Natural killer cell (primary cell): ENCODE results near the gene CSHL1. TPM values are rescaled to one million over a fixed set of nuclear protein-coding genes. Genes with fewer than 3 reads are reported as not detected.
"Not testable (repeated sequence)": the region's sequence is repeated elsewhere in the genome, so short reads cannot be mapped to it uniquely, and the experiment has no call there.

Source experiments
- ATAC-seq, 3 donors: fragments of 150-1000 bp in 2 of 3; fragments of 200-7000 bp in 1 of 3; cut with Tn5 transposase; 1 replicate in 1 of 3; 2 replicates in 2 of 3; pipeline ENCODE4 v1.10.0; 2021; ENCODE audit warnings: mild to moderate bottlenecking in 2 of 3, moderate library complexity in 2 of 3
- DNase-seq, 2 donors: peaks; one replicate each; pipeline versions ENCODE4 v3.0.0 to v3.0.0-alpha.2; 2013 to 2021; ENCODE audit warnings: mixed read lengths in 1 of 2
- H3K27ac ChIP-seq: one replicate; pipeline ENCODE4 v1.5.1; 2013; ENCODE audit warnings: mild to moderate bottlenecking, low read length
- H3K27me3 ChIP-seq: one replicate; pipeline ENCODE4 v1.6.1; 2013; ENCODE audit warnings: low read length; ENCODE audit not compliant: control insufficient read depth, insufficient read depth
- H3K36me3 ChIP-seq: one replicate; pipeline ENCODE4 v1.6.1; 2013; ENCODE audit warnings: low read length; ENCODE audit not compliant: control insufficient read depth, insufficient read depth
- H3K4me1 ChIP-seq: one replicate; pipeline ENCODE4 v1.6.1; 2013; ENCODE audit warnings: low read length; ENCODE audit not compliant: control insufficient read depth, insufficient read depth
- H3K4me3 ChIP-seq: one replicate; pipeline ENCODE4 v1.5.1; 2013; ENCODE audit warnings: low read length
- H3K9me3 ChIP-seq: one replicate; pipeline ENCODE4 v1.6.1; 2013; ENCODE audit warnings: low read length; ENCODE audit not compliant: control insufficient read depth, insufficient read depth
- H3K27ac Mint-ChIP-seq, 2 donors: one replicate each; pipeline ENCODE4 v1.8.0; 2022; ENCODE audit warnings: mild to moderate bottlenecking in 2 of 2, mixed read lengths in 2 of 2, moderate library complexity in 1 of 2
- H3K27me3 Mint-ChIP-seq, 2 donors: one replicate each; pipeline ENCODE4 v1.8.0; 2022; ENCODE audit warnings: low read depth in 2 of 2, mixed read lengths in 2 of 2
- H3K36me3 Mint-ChIP-seq: one replicate; pipeline ENCODE4 v1.8.0; 2022; ENCODE audit warnings: mixed read lengths
- H3K4me1 Mint-ChIP-seq, 2 donors: one replicate each; pipeline ENCODE4 v1.8.0; 2022; ENCODE audit warnings: mixed read lengths in 2 of 2
- H3K4me3 Mint-ChIP-seq: one replicate; pipeline ENCODE4 v1.8.0; 2022; ENCODE audit warnings: mild to moderate bottlenecking, moderate library complexity, mixed read lengths
- H3K9me3 Mint-ChIP-seq, 2 donors: one replicate each; pipeline ENCODE4 v1.8.0; 2022; ENCODE audit warnings: mixed read lengths in 2 of 2
- WGBS: methylation state at CpG from one replicate; pipeline ENCODE4 v1.1.7; 2013; ENCODE audit warnings: missing lambda C conversion rate; ENCODE audit not compliant: insufficient coverage; 5-methylcytosine and 5-hydroxymethylcytosine counted together
- intact Hi-C: fragments of 100-400 bp; cut with micrococcal nuclease; formaldehyde crosslinking; loops from one replicate; pipeline ENCODE4 v1.14.2; 2022
- total RNA-seq, 4 donors: library from RNA; stranded (reverse); fragments of 120-200 nt in 1 of 4; gene quantifications; one replicate each; pipeline versions ENCODE4 v1.2.3 to v1.2.4, GENCODE V29; 2013 to 2022
- TF ChIP-seq, protein P1 (sequence below): fragments of 200-600 bp; IDR thresholded peaks from one replicate; pipeline ENCODE4 v1.8.0; 2022; ENCODE audit warnings: antibody characterized with exemption

CSHL1 gene
- total RNA-seq, 3 donors from 2014 or later (not counting 1 experiment from before 2014, with no cell fraction given): not detected

GRCh38 chr17:63910096-63910495, 962 bp downstream of the CSHL1 start:
- no peak overlapping the region for H3K27ac ChIP-seq
- no peak overlapping the region for H3K4me3 ChIP-seq
- ATAC-seq (no peak), DNase-seq (no peak)
- TF ChIP-seq, protein P1, sequence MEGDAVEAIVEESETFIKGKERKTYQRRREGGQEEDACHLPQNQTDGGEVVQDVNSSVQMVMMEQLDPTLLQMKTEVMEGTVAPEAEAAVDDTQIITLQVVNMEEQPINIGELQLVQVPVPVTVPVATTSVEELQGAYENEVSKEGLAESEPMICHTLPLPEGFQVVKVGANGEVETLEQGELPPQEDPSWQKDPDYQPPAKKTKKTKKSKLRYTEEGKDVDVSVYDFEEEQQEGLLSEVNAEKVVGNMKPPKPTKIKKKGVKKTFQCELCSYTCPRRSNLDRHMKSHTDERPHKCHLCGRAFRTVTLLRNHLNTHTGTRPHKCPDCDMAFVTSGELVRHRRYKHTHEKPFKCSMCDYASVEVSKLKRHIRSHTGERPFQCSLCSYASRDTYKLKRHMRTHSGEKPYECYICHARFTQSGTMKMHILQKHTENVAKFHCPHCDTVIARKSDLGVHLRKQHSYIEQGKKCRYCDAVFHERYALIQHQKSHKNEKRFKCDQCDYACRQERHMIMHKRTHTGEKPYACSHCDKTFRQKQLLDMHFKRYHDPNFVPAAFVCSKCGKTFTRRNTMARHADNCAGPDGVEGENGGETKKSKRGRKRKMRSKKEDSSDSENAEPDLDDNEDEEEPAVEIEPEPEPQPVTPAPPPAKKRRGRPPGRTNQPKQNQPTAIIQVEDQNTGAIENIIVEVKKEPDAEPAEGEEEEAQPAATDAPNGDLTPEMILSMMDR: no peak
- no peaks in the 10 kb centered on the region for H3K27me3 ChIP-seq
- no peaks in the 10 kb centered on the region for H3K9me3 ChIP-seq
- Mint-ChIP-seq H3K27ac (no peak overlapping the region), H3K4me3 (no peak overlapping the region), H3K36me3 (no peaks in the 10 kb centered on the region), H3K9me3 (no peaks in the 10 kb centered on the region), H3K27me3 (peaks cover 0 to 5% of the 10 kb centered on the region in 2 donors), H3K4me1 (peaks cover 5% of the 10 kb centered on the region in 2 donors)
- 89% methylated on average over 14 of the region's 14 CpGs for WGBS
- peaks cover 4% of the 10 kb centered on the region for H3K4me1 ChIP-seq
- intact Hi-C loops: no loop called here
- H3K36me3 ChIP-seq: no peaks in the 10 kb centered on the region

DNA sequence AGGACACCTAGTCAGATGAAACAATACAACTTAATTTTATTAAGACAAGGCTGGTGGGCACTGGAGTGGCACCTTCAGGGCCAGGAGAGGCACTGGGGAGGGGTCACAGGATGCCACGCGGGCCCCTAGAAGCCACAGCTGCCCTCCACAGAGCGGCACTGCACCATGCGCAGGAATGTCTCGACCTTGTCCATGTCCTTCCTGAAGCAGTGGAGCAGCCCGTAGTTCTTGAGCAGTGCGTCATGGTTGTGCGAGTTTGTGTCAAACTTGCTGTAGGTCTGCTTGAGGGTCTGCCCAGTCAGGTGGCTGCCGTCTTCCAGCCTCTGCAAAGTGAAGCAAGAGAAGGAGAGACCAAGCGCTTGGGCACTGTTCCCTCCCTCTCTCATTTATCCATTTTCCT, 1.5 kb downstream of the CSHL1 start:
- ATAC-seq, H3K9me3 Mint-ChIP-seq, H3K36me3 ChIP-seq, DNase-seq, H3K4me1 Mint-ChIP-seq, H3K4me3 ChIP-seq, intact Hi-C loops, H3K27ac ChIP-seq, H3K27ac Mint-ChIP-seq, H3K27me3 Mint-ChIP-seq, H3K4me1 ChIP-seq, H3K4me3 Mint-ChIP-seq, H3K36me3 Mint-ChIP-seq, H3K9me3 ChIP-seq, H3K27me3 ChIP-seq: not testable (repeated sequence)
- 87% methylated on average over 8 of the region's 10 CpGs for WGBS

- H3K4me3 ChIP-seq, H3K27me3 ChIP-seq, H3K4me3 Mint-ChIP-seq, H3K9me3 ChIP-seq, H3K4me1 Mint-ChIP-seq, intact Hi-C loops, H3K9me3 Mint-ChIP-seq, H3K27ac Mint-ChIP-seq, H3K27ac ChIP-seq, H3K27me3 Mint-ChIP-seq, H3K36me3 Mint-ChIP-seq, H3K36me3 ChIP-seq, H3K4me1 ChIP-seq: not testable (repeated sequence)
- ATAC-seq: peak in 2 of 3 donors; percentile 47 to 55
- 95% methylated on average over 6 of the region's 12 CpGs for WGBS
- peak in 1 of 2 donors; percentile 33 for DNase-seq
Measured at GRCh38 chr17:63907161-63907778, 3.8 kb downstream of the CSHL1 start.

DNA sequence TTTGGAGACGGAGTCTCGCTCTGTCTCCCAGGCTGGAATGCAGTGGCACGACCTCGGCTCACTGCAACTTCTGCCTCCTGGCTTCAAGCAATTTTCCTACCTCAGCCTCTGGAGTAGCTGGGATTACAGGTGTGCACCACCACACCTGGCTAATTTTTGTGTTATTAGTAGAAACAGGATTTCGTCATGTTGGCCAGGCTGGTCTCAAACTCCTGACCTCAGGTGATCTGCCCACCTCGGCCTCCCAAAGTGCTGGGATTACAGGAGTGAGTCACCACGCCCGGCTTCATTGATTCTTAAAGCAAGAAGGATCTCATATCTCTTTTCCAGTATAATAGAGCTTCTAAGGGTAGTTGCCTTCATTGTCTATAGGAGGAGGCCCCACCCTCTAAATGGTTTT, 6.3 kb downstream of the CSHL1 start:
- intact Hi-C loops, ATAC-seq: not testable (repeated sequence)

DNA sequence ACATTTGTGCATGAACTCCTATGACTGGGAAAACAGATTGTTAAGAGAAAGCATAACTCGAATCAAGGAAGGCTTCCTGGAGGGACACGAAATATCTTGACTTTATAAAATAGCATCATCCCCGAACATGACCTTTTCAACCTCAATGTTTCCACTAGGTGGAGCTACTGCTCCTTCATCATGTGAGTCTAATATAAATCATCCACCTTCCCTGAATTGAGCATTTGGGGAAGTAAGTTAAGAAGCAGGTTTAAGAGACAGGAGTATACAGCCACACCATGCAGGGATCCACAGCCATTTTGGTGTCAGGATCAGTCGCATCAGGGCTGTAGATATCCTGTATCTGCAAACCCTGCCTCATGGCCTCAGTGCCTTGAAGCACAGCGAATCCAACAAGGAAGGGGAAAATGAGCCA, 7.3 kb downstream of the CSHL1 start:
- intact Hi-C loops, H3K27me3 ChIP-seq, H3K9me3 ChIP-seq, H3K27ac ChIP-seq, H3K36me3 ChIP-seq, H3K4me3 ChIP-seq, H3K4me3 Mint-ChIP-seq, H3K4me1 Mint-ChIP-seq, H3K27me3 Mint-ChIP-seq, H3K27ac Mint-ChIP-seq, H3K9me3 Mint-ChIP-seq, H3K4me1 ChIP-seq, H3K36me3 Mint-ChIP-seq: not testable (repeated sequence)
- 25% methylated on average over 5 of the region's 5 CpGs for WGBS
- ATAC-seq: peak; percentile 62 to 80 (median 73)
- peak in 1 of 2 donors; percentile 56 for DNase-seq
- TF ChIP-seq, protein P1: peak; percentile 57

More for the DNA sequence above, 6.3 kb downstream of the CSHL1 start:
- H3K4me3 ChIP-seq, H3K36me3 ChIP-seq, H3K4me1 Mint-ChIP-seq, H3K27me3 ChIP-seq, H3K9me3 Mint-ChIP-seq, DNase-seq, H3K4me1 ChIP-seq, H3K27me3 Mint-ChIP-seq, H3K36me3 Mint-ChIP-seq, H3K4me3 Mint-ChIP-seq, H3K9me3 ChIP-seq, H3K27ac Mint-ChIP-seq, H3K27ac ChIP-seq: not testable (repeated sequence)
- WGBS: 94% methylated on average over 7 of the region's 8 CpGs

DNA sequence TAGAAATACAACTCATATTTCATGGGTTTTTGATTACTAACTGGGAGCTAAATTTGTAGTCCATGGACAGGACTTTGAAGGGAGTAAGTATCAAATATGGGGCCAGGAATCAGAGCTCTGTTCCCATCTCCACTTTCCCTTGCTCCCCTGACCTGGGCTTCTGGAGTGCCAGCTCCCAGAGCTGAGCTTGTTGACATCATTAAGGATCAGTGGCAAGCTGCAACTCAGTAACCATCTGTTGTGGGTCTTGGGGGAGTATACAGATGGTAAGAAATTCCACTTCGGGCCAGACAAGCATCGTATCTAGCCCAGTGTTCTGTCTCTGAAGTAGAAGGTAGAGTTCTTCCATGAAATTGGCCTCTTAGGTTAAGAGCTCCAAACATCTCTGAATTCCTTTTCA, 9.1 kb downstream of the CSHL1 start:
- H3K4me1 ChIP-seq, H3K4me3 Mint-ChIP-seq, H3K27me3 ChIP-seq, ATAC-seq, H3K36me3 Mint-ChIP-seq, H3K27ac Mint-ChIP-seq, DNase-seq, H3K36me3 ChIP-seq, H3K9me3 ChIP-seq, intact Hi-C loops, H3K4me3 ChIP-seq, H3K9me3 Mint-ChIP-seq, H3K27ac ChIP-seq, H3K27me3 Mint-ChIP-seq, H3K4me1 Mint-ChIP-seq: not testable (repeated sequence)
- 89% methylated on average over 2 of the region's 2 CpGs for WGBS
